Esophagus muscularis mucosa (tissue), 3 donors: ENCODE measurements around the gene FCRL1.

Experiments
- CTCF ChIP-seq, 3 experiments: fragments of 200-600 bp in 2 of 3; fragments of 450-650 bp in 1 of 3; sonication (generic) in 2 of 3; IDR thresholded peaks; one replicate each; pipeline ENCODE4 v1.5.1; 2017 to 2019; ENCODE audit warnings: antibody characterized with exemption in 3 of 3, mild to moderate bottlenecking in 2 of 3, moderate library complexity in 1 of 3
- POLR2A ChIP-seq: fragments of 450-650 bp; IDR thresholded peaks from one replicate; pipeline ENCODE4 v1.6.1; 2017; ENCODE audit warnings: antibody characterized with exemption, moderate library complexity, mild to moderate bottlenecking, low read depth

GRCh38 chr1:157776971-157777391, 42.9 kb downstream of the FCRL1 start, which contains the start of gene FCRL2:
- TF ChIP-seq POLR2A (no peak), CTCF (IDR thresholded peaks at IDR 0.05) (no peak)
